ENCODE data around the gene CNBD2. TPM values are rescaled to one million over a fixed set of nuclear protein-coding genes. Genes with fewer than 3 reads are reported as not detected.
"Not testable (repeated sequence)": the region's sequence is repeated elsewhere in the genome, so short reads cannot be mapped to it uniquely, and the experiment has no call there.

The CNBD2 gene
- total RNA-seq, 1 donor: 2.2 TPM

GRCh38 chr20:36050436-36051317 is 82.3 kb downstream of the CNBD2 start:
- TF ChIP-seq, protein P1, sequence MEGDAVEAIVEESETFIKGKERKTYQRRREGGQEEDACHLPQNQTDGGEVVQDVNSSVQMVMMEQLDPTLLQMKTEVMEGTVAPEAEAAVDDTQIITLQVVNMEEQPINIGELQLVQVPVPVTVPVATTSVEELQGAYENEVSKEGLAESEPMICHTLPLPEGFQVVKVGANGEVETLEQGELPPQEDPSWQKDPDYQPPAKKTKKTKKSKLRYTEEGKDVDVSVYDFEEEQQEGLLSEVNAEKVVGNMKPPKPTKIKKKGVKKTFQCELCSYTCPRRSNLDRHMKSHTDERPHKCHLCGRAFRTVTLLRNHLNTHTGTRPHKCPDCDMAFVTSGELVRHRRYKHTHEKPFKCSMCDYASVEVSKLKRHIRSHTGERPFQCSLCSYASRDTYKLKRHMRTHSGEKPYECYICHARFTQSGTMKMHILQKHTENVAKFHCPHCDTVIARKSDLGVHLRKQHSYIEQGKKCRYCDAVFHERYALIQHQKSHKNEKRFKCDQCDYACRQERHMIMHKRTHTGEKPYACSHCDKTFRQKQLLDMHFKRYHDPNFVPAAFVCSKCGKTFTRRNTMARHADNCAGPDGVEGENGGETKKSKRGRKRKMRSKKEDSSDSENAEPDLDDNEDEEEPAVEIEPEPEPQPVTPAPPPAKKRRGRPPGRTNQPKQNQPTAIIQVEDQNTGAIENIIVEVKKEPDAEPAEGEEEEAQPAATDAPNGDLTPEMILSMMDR (IDR thresholded peaks at IDR 0.05; ENCODE audit: insufficient read depth, low read length): no peak
- peak overlapping the region; percentile 84 for H3K4me3 ChIP-seq (ENCODE audit: low read depth, low read length)
- peak; percentile 85 for DNase-seq (ENCODE audit: low read depth)

GRCh38 chr20:36051318-36052116 is 83.1 kb downstream of the CNBD2 start:
- H3K4me3 ChIP-seq (ENCODE audit: low read depth, low read length): peak overlapping the region; percentile 84
- no peak for DNase-seq (ENCODE audit: low read depth)
- TF ChIP-seq, protein P1 (IDR thresholded peaks at IDR 0.05; ENCODE audit: insufficient read depth, low read length): no peak

DNA sequence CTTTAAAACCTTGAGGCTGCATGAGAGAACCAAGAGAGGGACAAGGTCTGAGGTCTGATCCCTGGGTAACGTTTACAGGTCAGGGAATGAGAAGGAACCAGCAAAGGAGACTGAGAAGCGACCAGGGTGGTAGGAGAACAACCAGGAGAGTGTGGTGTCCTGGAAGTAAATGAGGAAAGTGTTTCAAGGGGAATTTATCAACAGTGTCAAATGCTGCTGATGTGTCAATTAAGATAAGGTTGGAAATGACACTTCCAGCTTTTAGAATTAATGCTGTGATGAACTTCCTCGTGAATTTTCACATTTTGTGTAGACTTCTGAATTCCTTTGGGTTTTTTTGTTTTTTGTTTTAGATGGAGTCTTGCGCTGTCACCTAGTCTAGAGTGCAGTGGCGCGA is 83.7 kb downstream of the CNBD2 start:
- no peak overlapping the region for H3K4me3 ChIP-seq (ENCODE audit: low read depth, low read length)
- no peak for DNase-seq (ENCODE audit: low read depth)
- TF ChIP-seq, protein P1 (IDR thresholded peaks at IDR 0.05; ENCODE audit: insufficient read depth, low read length): no peak

GRCh38 chr20:36053863-36054518 is 85.6 kb downstream of the CNBD2 start:
- not testable (repeated sequence) for DNase-seq (ENCODE audit: low read depth)

DNA sequence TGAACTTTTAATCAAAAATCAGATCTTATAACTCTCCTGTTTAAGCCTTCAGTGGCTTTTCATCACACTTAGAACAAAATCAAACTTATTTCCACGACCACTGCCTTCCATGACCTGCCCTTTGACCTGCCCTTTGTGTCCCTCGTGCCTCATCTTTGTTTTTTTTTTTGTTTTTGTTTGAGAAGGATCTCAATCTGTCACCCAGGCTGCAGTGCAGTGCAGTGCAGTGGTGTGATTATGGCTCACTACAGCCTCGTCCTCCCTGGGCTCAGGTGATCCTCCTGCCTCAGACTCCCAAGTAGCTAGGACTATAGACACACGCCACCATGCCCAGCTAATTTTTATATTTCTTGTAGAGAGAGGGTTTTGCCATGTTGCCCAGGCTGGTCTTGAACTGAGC is 86.8 kb downstream of the CNBD2 start:
- TF ChIP-seq, protein P1 (IDR thresholded peaks at IDR 0.05; ENCODE audit: insufficient read depth, low read length): no peak
- DNase-seq (ENCODE audit: low read depth): no peak

More at GRCh38 chr20:36053863-36054518, 85.6 kb downstream of the CNBD2 start:
- H3K4me3 ChIP-seq (ENCODE audit: low read depth, low read length): not testable (repeated sequence)

DNA sequence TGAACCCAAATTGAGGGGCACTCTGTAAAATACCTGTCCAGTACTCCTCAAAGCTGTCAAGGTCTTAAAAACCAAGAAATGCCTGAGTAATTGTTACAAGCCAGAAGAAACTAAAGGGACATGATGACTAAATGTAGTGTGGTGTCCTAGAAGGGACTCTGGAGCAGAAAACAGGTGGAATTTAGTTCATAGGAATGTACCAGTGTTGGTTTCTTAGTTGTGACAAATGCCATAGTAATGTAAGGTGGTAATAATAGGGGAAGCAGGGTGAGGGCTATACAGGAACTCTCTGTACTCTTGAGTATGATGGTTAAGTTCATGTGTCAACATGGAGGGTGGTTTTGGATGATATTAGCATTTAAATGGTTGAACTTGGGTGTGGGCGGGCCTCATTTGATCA is 92.3 kb downstream of the CNBD2 start:
- no peak overlapping the region for H3K4me3 ChIP-seq (ENCODE audit: low read depth, low read length)
- no peak for DNase-seq (ENCODE audit: low read depth)
- TF ChIP-seq, protein P1 (IDR thresholded peaks at IDR 0.05; ENCODE audit: insufficient read depth, low read length): no peak

More for the DNA sequence above, 86.8 kb downstream of the CNBD2 start:
- no peak overlapping the region for H3K4me3 ChIP-seq (ENCODE audit: low read depth, low read length)
